Measurements from ENCODE around the gene BCL7A.

The BCL7A gene

GRCh38 chr12:122013136-122013535 is 8.5 kb upstream of the BCL7A start:
- H2AFZ ChIP-seq (ENCODE audit: low read length), result no peak overlapping the region
- H3K4me2 ChIP-seq (ENCODE audit: low read depth, low read length), result no peak overlapping the region
- no peaks in the 10 kb centered on the region for H4K20me1 ChIP-seq (ENCODE audit: insufficient read depth, low read length)
- H3F3A ChIP-seq (ENCODE audit: insufficient read depth, low read length), result no peaks in the 10 kb centered on the region
- no peak overlapping the region for H3K4me3 ChIP-seq (ENCODE audit: low read length)
- no peaks in the 10 kb centered on the region for H3K9me3 ChIP-seq (replicated peaks; ENCODE audit: insufficient read depth, low read length)
- TF ChIP-seq CTCF (IDR thresholded peaks at IDR 0.05; ENCODE audit: low read length), result no peak
- no peak for TF ChIP-seq EZH2phosphoT487 (IDR thresholded peaks at IDR 0.05; ENCODE audit: low read length)
- TF ChIP-seq EZH2 (optimal IDR thresholded peaks at IDR 0.05; ENCODE audit: low read depth, low read length), result no peak
- H3K27ac ChIP-seq (ENCODE audit: low read length), result no peak overlapping the region
- no peaks in the 10 kb centered on the region for H3K79me2 ChIP-seq (ENCODE audit: low read length)
- no peaks in the 10 kb centered on the region for H3K4me1 ChIP-seq (ENCODE audit: low read length)
- no peaks in the 10 kb centered on the region for H3K27me3 ChIP-seq (replicated peaks; ENCODE audit: insufficient read depth, low read length)
- no peaks in the 10 kb centered on the region for H3K9me2 ChIP-seq (replicated peaks; ENCODE audit: insufficient read depth, low read length)
- no peak for DNase-seq
- no peak overlapping the region for H3K9ac ChIP-seq (ENCODE audit: low read length)
- no peaks in the 10 kb centered on the region for H3K36me3 ChIP-seq (replicated peaks; ENCODE audit: insufficient read depth, low read length)

- Histone ChIP-seq H3F3A (ENCODE audit: insufficient read depth, low read length) (no peaks in the 10 kb centered on the region), H3K9ac (ENCODE audit: low read length) (no peak overlapping the region), H3K4me2 (ENCODE audit: low read depth, low read length) (no peak overlapping the region), H3K9me2 (replicated peaks; ENCODE audit: insufficient read depth, low read length) (no peaks in the 10 kb centered on the region), H3K27me3 (replicated peaks; ENCODE audit: insufficient read depth, low read length) (no peaks in the 10 kb centered on the region), H3K79me2 (ENCODE audit: low read length) (no peaks in the 10 kb centered on the region), H3K4me3 (ENCODE audit: low read length) (no peak overlapping the region), H3K9me3 (replicated peaks; ENCODE audit: insufficient read depth, low read length) (no peaks in the 10 kb centered on the region), H4K20me1 (ENCODE audit: insufficient read depth, low read length) (no peaks in the 10 kb centered on the region), H2AFZ (ENCODE audit: low read length) (no peak overlapping the region), H3K36me3 (replicated peaks; ENCODE audit: insufficient read depth, low read length) (no peaks in the 10 kb centered on the region), H3K27ac (ENCODE audit: low read length) (no peak overlapping the region), H3K4me1 (ENCODE audit: low read length) (no peaks in the 10 kb centered on the region)
- TF ChIP-seq CTCF (IDR thresholded peaks at IDR 0.05; ENCODE audit: low read length) (no peak), EZH2phosphoT487 (IDR thresholded peaks at IDR 0.05; ENCODE audit: low read length) (no peak), EZH2 (optimal IDR thresholded peaks at IDR 0.05; ENCODE audit: low read depth, low read length) (no peak)
- DNase-seq, result no peak
These were observed 7.7 kb upstream of the BCL7A start for GRCh38 chr12:122013791-122014590.

GRCh38 chr12:122014781-122015180 is 6.9 kb upstream of the BCL7A start:
- no peaks in the 10 kb centered on the region for H3K27me3 ChIP-seq (replicated peaks; ENCODE audit: insufficient read depth, low read length)
- no peaks in the 10 kb centered on the region for H3F3A ChIP-seq (ENCODE audit: insufficient read depth, low read length)
- H4K20me1 ChIP-seq (ENCODE audit: insufficient read depth, low read length), result no peaks in the 10 kb centered on the region
- no peak overlapping the region for H3K9ac ChIP-seq (ENCODE audit: low read length)
- no peak overlapping the region for H3K4me3 ChIP-seq (ENCODE audit: low read length)
- no peaks in the 10 kb centered on the region for H3K36me3 ChIP-seq (replicated peaks; ENCODE audit: insufficient read depth, low read length)
- TF ChIP-seq EZH2phosphoT487 (IDR thresholded peaks at IDR 0.05; ENCODE audit: low read length) (no peak), CTCF (IDR thresholded peaks at IDR 0.05; ENCODE audit: low read length) (no peak), EZH2 (optimal IDR thresholded peaks at IDR 0.05; ENCODE audit: low read depth, low read length) (no peak)
- H3K4me2 ChIP-seq (ENCODE audit: low read depth, low read length), result no peak overlapping the region
- no peaks in the 10 kb centered on the region for H3K79me2 ChIP-seq (ENCODE audit: low read length)
- H3K27ac ChIP-seq (ENCODE audit: low read length), result no peak overlapping the region
- H3K4me1 ChIP-seq (ENCODE audit: low read length), result no peaks in the 10 kb centered on the region
- H2AFZ ChIP-seq (ENCODE audit: low read length), result no peak overlapping the region
- no peaks in the 10 kb centered on the region for H3K9me3 ChIP-seq (replicated peaks; ENCODE audit: insufficient read depth, low read length)
- H3K9me2 ChIP-seq (replicated peaks; ENCODE audit: insufficient read depth, low read length), result no peaks in the 10 kb centered on the region
- no peak for DNase-seq
